ENCODE measurements around the gene RPRD1B. TPM values are rescaled to one million over a fixed set of nuclear protein-coding genes. Genes with fewer than 3 reads are reported as not detected.

The RPRD1B gene
- total and polyA plus RNA-seq, 2 experiments from 2014 or later: 7.3 to 24.3 TPM

GRCh38 chr20:37988306-37988954 lies 45.1 kb upstream of the RPRD1B start:
- no peak overlapping the region for H3K27ac ChIP-seq (ENCODE audit: low read depth)
- H3K9me2 ChIP-seq (ENCODE audit: insufficient read depth): no peaks in the 10 kb centered on the region
- peaks cover 11% of the 10 kb centered on the region for H3K4me1 Mint-ChIP-seq

More at GRCh38 chr20:37988306-37988954, 45.1 kb upstream of the RPRD1B start:
- H3K27me3 ChIP-seq (ENCODE audit: insufficient read depth): no peaks in the 10 kb centered on the region
- Mint-ChIP-seq H3K27ac (no peak overlapping the region), H3K4me3 (no peak overlapping the region), H3K27me3 (ENCODE audit: insufficient read depth, low read depth, poor library complexity) (peaks cover 3% of the 10 kb centered on the region), H3K9me3 (no peaks in the 10 kb centered on the region; the same call in 2 of the 3 replicates), H3K36me3 (ENCODE audit: low read depth) (peaks cover 24% of the 10 kb centered on the region)
- peaks cover 8% of the 10 kb centered on the region for H4K20me1 ChIP-seq (replicated peaks; ENCODE audit: insufficient read depth)
- no peak overlapping the region for H3K4me2 ChIP-seq
- H3K4me1 ChIP-seq (ENCODE audit: insufficient read depth): peaks cover 5% of the 10 kb centered on the region; the same call in 1 of the 2 replicates
- no peak overlapping the region for H3K4me3 ChIP-seq
- no peaks in the 10 kb centered on the region for H3F3A ChIP-seq (replicated peaks; ENCODE audit: low read depth)
- no peaks in the 10 kb centered on the region for H3K79me2 ChIP-seq (replicated peaks; ENCODE audit: insufficient read depth)
- TF ChIP-seq ETS1 (IDR thresholded peaks at IDR 0.05): no peak
- TF ChIP-seq EZH2phosphoT487 (IDR thresholded peaks at IDR 0.05; ENCODE audit: unreplicated experiment): no peak
- no peak for TF ChIP-seq REST (IDR thresholded peaks at IDR 0.05; ENCODE audit: unreplicated experiment)
- TF ChIP-seq NANOG (IDR thresholded peaks at IDR 0.05; ENCODE audit: borderline replicate concordance): no peak
- TF ChIP-seq STAT1 (IDR thresholded peaks at IDR 0.05; ENCODE audit: unreplicated experiment): no peak
- TF ChIP-seq ZNF114 (CRISPR knock-in tag; IDR thresholded peaks at IDR 0.05): no peak
- TF ChIP-seq JUNB (IDR thresholded peaks at IDR 0.05; ENCODE audit: unreplicated experiment): no peak
- TF ChIP-seq ZNF331 (CRISPR knock-in tag; IDR thresholded peaks at IDR 0.05; ENCODE audit: low read depth): no peak
- no peak for TF ChIP-seq ZNF462 (CRISPR knock-in tag; IDR thresholded peaks at IDR 0.05)
- TF ChIP-seq POLR2AphosphoS5 (IDR thresholded peaks at IDR 0.05; ENCODE audit: low read depth): no peak
- TF ChIP-seq CREB1 (CRISPR knock-in tag; IDR thresholded peaks at IDR 0.05; ENCODE audit: low read depth): no peak
- TF ChIP-seq EZH2 (IDR thresholded peaks at IDR 0.05; ENCODE audit: low read depth, unreplicated experiment): no peak
- TF ChIP-seq CTCF (conservative IDR thresholded peaks at IDR 0.05; ENCODE audit: low read depth in 2 of 2): no peak
- H3K36me3 ChIP-seq (ENCODE audit: insufficient read depth): peaks cover 7% of the 10 kb centered on the region; the same call in 1 of the 2 replicates
- DNase-seq (ENCODE audit: low spot score) (no peak), ATAC-seq (no peak)
- H2AFZ ChIP-seq: no peak overlapping the region
